Neural progenitor cell (in vitro differentiated cells): ENCODE measurements around the gene SLC35F3.

Experiments
- CTCF ChIP-seq: fragments of 200-600 bp; sonication (generic); IDR thresholded peaks from 2 replicates; pipeline ENCODE4 v1.5.1; 2017; ENCODE audit warnings: antibody characterized with exemption, mild to moderate bottlenecking
- EZH2 ChIP-seq: fragments of 200-600 bp; sonication (generic); IDR thresholded peaks from 2 replicates; pipeline ENCODE4 v1.6.1; 2017; ENCODE audit warnings: antibody characterized with exemption, mild to moderate bottlenecking, moderate library complexity
- EZH2phosphoT487 ChIP-seq: fragments of 200-600 bp; sonication (generic); IDR thresholded peaks from 2 replicates; pipeline ENCODE4 v1.6.1; 2017; ENCODE audit warnings: antibody characterized with exemption

DNA sequence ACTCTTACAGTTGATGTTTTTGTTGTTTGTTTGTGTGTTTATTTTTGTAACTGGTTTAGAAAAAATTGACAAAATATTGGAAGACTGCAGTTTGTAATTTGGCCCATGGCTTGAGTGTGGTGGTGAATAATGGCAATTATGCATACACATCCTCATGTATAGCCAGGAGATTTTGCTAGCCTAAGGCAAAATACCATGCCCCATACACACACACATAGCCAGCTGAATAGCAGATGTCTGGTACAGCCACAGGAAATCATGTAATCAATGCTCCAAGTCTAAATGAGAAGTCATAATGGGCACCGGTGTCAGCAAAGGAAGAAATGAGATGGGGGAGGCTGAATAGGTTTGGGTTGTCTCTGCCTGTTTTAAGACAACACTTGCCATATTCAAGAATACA lies 333.6 kb downstream of the SLC35F3 start:
- TF ChIP-seq CTCF, result no peak
- no peak for TF ChIP-seq EZH2
- no peak for TF ChIP-seq EZH2phosphoT487
